Hepatocyte (in vitro differentiated cells): ENCODE results near the gene ANKMY2. TPM values are rescaled to one million over a fixed set of nuclear protein-coding genes. Genes with fewer than 3 reads are reported as not detected.

Source experiments
- DNase-seq: peaks from one replicate; pipeline ENCODE4 v3.0.0-alpha.2; 2016; ENCODE audit warnings: low spot score
- H2AFZ ChIP-seq: fragments of 200-600 bp; sonication (generic); 2 replicates; pipeline ENCODE4 v1.6.0; 2016; ENCODE audit warnings: antibody characterized with exemption, mild to moderate bottlenecking
- H3K27ac ChIP-seq: fragments of 200-600 bp; sonication (generic); 2 replicates; pipeline ENCODE4 v1.5.1; 2016; ENCODE audit warnings: mild to moderate bottlenecking
- H3K27me3 ChIP-seq: fragments of 200-600 bp; sonication (generic); 2 replicates; pipeline ENCODE4 v1.6.1; 2016
- H3K36me3 ChIP-seq: fragments of 200-600 bp; sonication (generic); replicated peaks from 2 replicates; pipeline ENCODE4 v1.5.1; 2016; ENCODE audit warnings: low read depth; ENCODE audit not compliant: insufficient read depth
- H3K4me1 ChIP-seq: fragments of 200-600 bp; sonication (generic); 2 replicates; pipeline ENCODE4 v1.5.1; 2016; ENCODE audit warnings: mild to moderate bottlenecking, moderate library complexity; ENCODE audit not compliant: insufficient read depth
- H3K4me2 ChIP-seq: fragments of 200-600 bp; sonication (generic); 2 replicates; pipeline ENCODE4 v1.6.0; 2016
- H3K4me3 ChIP-seq: fragments of 200-600 bp; sonication (generic); 2 replicates; pipeline ENCODE4 v1.5.1; 2016; ENCODE audit warnings: mild to moderate bottlenecking
- H3K79me2 ChIP-seq: fragments of 200-600 bp; sonication (generic); 2 replicates; pipeline ENCODE4 v1.6.0; 2017; ENCODE audit warnings: mild to moderate bottlenecking
- H3K9me2 ChIP-seq: fragments of 200-600 bp; sonication (generic); replicated peaks from 2 replicates; pipeline ENCODE4 v1.6.0; 2017; ENCODE audit warnings: mild to moderate bottlenecking; ENCODE audit not compliant: insufficient read depth
- H3K9me3 ChIP-seq: fragments of 200-600 bp; sonication (generic); 2 replicates; pipeline ENCODE4 v1.5.1; 2016; ENCODE audit warnings: low read depth, mild to moderate bottlenecking
- H4K20me1 ChIP-seq: fragments of 200-600 bp; sonication (generic); 2 replicates; pipeline ENCODE4 v1.6.0; 2016; ENCODE audit warnings: mild to moderate bottlenecking; ENCODE audit not compliant: insufficient read depth, poor library complexity, severe bottlenecking
- CTCF ChIP-seq: fragments of 200-600 bp; sonication (generic); IDR thresholded peaks from 2 replicates; pipeline ENCODE4 v1.5.1; 2016; ENCODE audit warnings: antibody characterized with exemption, mild to moderate bottlenecking; ENCODE audit not compliant: poor library complexity
- EZH2 ChIP-seq: fragments of 200-600 bp; sonication (generic); IDR thresholded peaks from 2 replicates; pipeline ENCODE4 v1.6.1; 2016; ENCODE audit warnings: antibody characterized with exemption, mild to moderate bottlenecking, borderline replicate concordance
- EZH2phosphoT487 ChIP-seq: fragments of 200-600 bp; sonication (generic); IDR thresholded peaks from one replicate; pipeline ENCODE4 v1.6.1; 2018; ENCODE audit warnings: antibody characterized with exemption, mild to moderate bottlenecking, low read depth, moderate library complexity; ENCODE audit not compliant: unreplicated experiment, severe bottlenecking
- WGBS: methylation state at CpG from one replicate; pipeline ENCODE4 v1.1.6; 2016; ENCODE audit warnings: low lambda C conversion rate; ENCODE audit errors: missing lambda C conversion rate; 5-methylcytosine and 5-hydroxymethylcytosine counted together
- polyA plus RNA-seq: library from polyadenylated mRNA; unstranded; fragments of >200 nt; fragmentation: Nextera tagmentation; extraction: Ambion mirVana; gene quantifications from 2 replicates; pipeline ENCODE4 v1.2.1, GENCODE V29; 2016
- total RNA-seq: library from RNA; depleted of rRNA; stranded (reverse); fragments of >200 nt; gene quantifications from 2 replicates; pipeline ENCODE4 v1.2.3, GENCODE V29; 2014

The ANKMY2 gene
- total and polyA plus RNA-seq, 2 experiments from 2014 or later, result 30.7 to 42.5 TPM

GRCh38 chr7:16630654-16631053 is 14.9 kb downstream of the ANKMY2 start:
- Histone ChIP-seq H3K27ac (no peak overlapping the region), H4K20me1 (no peaks in the 10 kb centered on the region), H3K4me3 (no peak overlapping the region), H3K27me3 (no peaks in the 10 kb centered on the region), H3K36me3 (peaks cover 5% of the 10 kb centered on the region), H3K4me2 (no peak overlapping the region), H3K79me2 (peaks cover 55% of the 10 kb centered on the region), H3K4me1 (no peaks in the 10 kb centered on the region), H3K9me2 (no peaks in the 10 kb centered on the region), H2AFZ (no peak overlapping the region), H3K9me3 (no peaks in the 10 kb centered on the region)
- DNase-seq, result no peak
- 59% methylated on average over 1 of the region's 1 CpG for WGBS
- TF ChIP-seq EZH2phosphoT487 (no peak), EZH2 (no peak), CTCF (no peak)

GRCh38 chr7:16627236-16627635 is 18.3 kb downstream of the ANKMY2 start:
- Histone ChIP-seq H3K4me2 (no peak overlapping the region), H3K9me2 (no peaks in the 10 kb centered on the region), H3K9me3 (no peaks in the 10 kb centered on the region), H3K4me1 (no peaks in the 10 kb centered on the region), H3K79me2 (peaks cover 27% of the 10 kb centered on the region), H3K4me3 (no peak overlapping the region), H3K27me3 (no peaks in the 10 kb centered on the region), H4K20me1 (no peaks in the 10 kb centered on the region), H3K36me3 (peaks cover 5% of the 10 kb centered on the region), H3K27ac (no peak overlapping the region), H2AFZ (no peak overlapping the region)
- no peak for DNase-seq
- 68% methylated on average over 2 of the region's 2 CpGs for whole genome bisulfite sequencing
- TF ChIP-seq EZH2 (no peak), EZH2phosphoT487 (no peak), CTCF (no peak)

- Histone ChIP-seq H3K36me3 (peaks cover 5% of the 10 kb centered on the region), H3K4me1 (no peaks in the 10 kb centered on the region), H3K9me3 (no peaks in the 10 kb centered on the region), H3K4me3 (no peak overlapping the region), H3K79me2 (peaks cover 21% of the 10 kb centered on the region), H4K20me1 (no peaks in the 10 kb centered on the region), H3K27ac (no peak overlapping the region), H3K27me3 (no peaks in the 10 kb centered on the region), H3K9me2 (no peaks in the 10 kb centered on the region), H3K4me2 (no peak overlapping the region), H2AFZ (no peak overlapping the region)
- TF ChIP-seq EZH2phosphoT487 (no peak), CTCF (no peak), EZH2 (no peak)
- WGBS, result 65% methylated on average over 2 of the region's 2 CpGs
- DNase-seq, result no peak
These were observed 19.2 kb downstream of the ANKMY2 start for GRCh38 chr7:16626388-16626787.

GRCh38 chr7:16619979-16620408 is 25.6 kb downstream of the ANKMY2 start:
- H3K4me3 ChIP-seq, result no peak overlapping the region
- no peaks in the 10 kb centered on the region for H3K9me3 ChIP-seq
- H2AFZ ChIP-seq, result no peak overlapping the region
- H3K9me2 ChIP-seq, result no peaks in the 10 kb centered on the region
- H3K27me3 ChIP-seq, result no peaks in the 10 kb centered on the region
- H3K27ac ChIP-seq, result no peak overlapping the region
- H3K79me2 ChIP-seq, result no peaks in the 10 kb centered on the region
- no peak overlapping the region for H3K4me2 ChIP-seq
- DNase-seq, result no peak
- WGBS, result 97% methylated on average over 2 of the region's 2 CpGs
- H3K4me1 ChIP-seq, result no peaks in the 10 kb centered on the region
- TF ChIP-seq EZH2 (no peak), EZH2phosphoT487 (no peak), CTCF (no peak)
- H3K36me3 ChIP-seq, result no peaks in the 10 kb centered on the region
- no peaks in the 10 kb centered on the region for H4K20me1 ChIP-seq
